ENCODE measurements around the gene SPTLC1. TPM values are rescaled to one million over a fixed set of nuclear protein-coding genes. Genes with fewer than 3 reads are reported as not detected.
"Not testable (repeated sequence)": the region's sequence is repeated elsewhere in the genome, so short reads cannot be mapped to it uniquely, and the experiment has no call there.

SPTLC1 gene
- total and polyA plus RNA-seq, 2 donors, result 52.9 to 111 TPM

- not testable (repeated sequence) for H3K27ac ChIP-seq (ENCODE audit: low read depth); DNase-seq (ENCODE audit: extremely low spot score); H3K4me3 ChIP-seq (ENCODE audit: low read depth, low read length); H3K36me3 ChIP-seq (ENCODE audit: insufficient read depth); H3K4me1 ChIP-seq (ENCODE audit: insufficient read depth)
- 61% methylated on average over 7 of the region's 7 CpGs for WGBS
Observed at GRCh38 chr9:92021785-92022541, 93.2 kb downstream of the SPTLC1 start.

GRCh38 chr9:92019658-92020057, 95.6 kb downstream of the SPTLC1 start:
- no peak overlapping the region for H3K4me3 ChIP-seq (ENCODE audit: low read depth, low read length)
- DNase-seq (ENCODE audit: extremely low spot score), result no peak
- H3K36me3 ChIP-seq (ENCODE audit: insufficient read depth), result no peaks in the 10 kb centered on the region
- no peak overlapping the region for H3K27ac ChIP-seq (ENCODE audit: low read depth)
- 62% methylated on average over 5 of the region's 5 CpGs for WGBS
- H3K4me1 ChIP-seq (ENCODE audit: insufficient read depth), result no peaks in the 10 kb centered on the region

- Histone ChIP-seq H3K27ac (ENCODE audit: low read depth) (no peak overlapping the region), H3K4me3 (ENCODE audit: low read depth, low read length) (no peak overlapping the region), H3K36me3 (ENCODE audit: insufficient read depth) (no peaks in the 10 kb centered on the region), H3K4me1 (ENCODE audit: insufficient read depth) (no peaks in the 10 kb centered on the region)
- 53% methylated on average over 2 of the region's 2 CpGs for WGBS
- DNase-seq (ENCODE audit: extremely low spot score), result no peak
Observed at GRCh38 chr9:92010705-92011536, 104.3 kb downstream of the SPTLC1 start.

- H3K36me3 ChIP-seq (ENCODE audit: insufficient read depth); H3K4me3 ChIP-seq (ENCODE audit: low read depth, low read length); DNase-seq (ENCODE audit: extremely low spot score); H3K4me1 ChIP-seq (ENCODE audit: insufficient read depth); H3K27ac ChIP-seq (ENCODE audit: low read depth): not testable (repeated sequence)
- 69% methylated on average over 8 of the region's 8 CpGs for WGBS
Observed at GRCh38 chr9:92010253-92010652, 105.0 kb downstream of the SPTLC1 start.

- DNase-seq (ENCODE audit: extremely low spot score), result no peak
- WGBS, result 62% methylated on average over 2 of the region's 2 CpGs
- H3K4me1 ChIP-seq (ENCODE audit: insufficient read depth), result no peaks in the 10 kb centered on the region
- no peaks in the 10 kb centered on the region for H3K36me3 ChIP-seq (ENCODE audit: insufficient read depth)
- H3K4me3 ChIP-seq (ENCODE audit: low read depth, low read length), result no peak overlapping the region
- no peak overlapping the region for H3K27ac ChIP-seq (ENCODE audit: low read depth)
Observed at GRCh38 chr9:92008041-92008440, 107.2 kb downstream of the SPTLC1 start.

- WGBS, result 86% methylated on average over 13 of the region's 13 CpGs
- Histone ChIP-seq H3K36me3 (ENCODE audit: insufficient read depth) (no peaks in the 10 kb centered on the region), H3K4me1 (ENCODE audit: insufficient read depth) (no peaks in the 10 kb centered on the region), H3K27ac (ENCODE audit: low read depth) (no peak overlapping the region), H3K4me3 (ENCODE audit: low read depth, low read length) (no peak overlapping the region)
- no peak for DNase-seq (ENCODE audit: extremely low spot score)
Observed at GRCh38 chr9:92004045-92004392, 111.2 kb downstream of the SPTLC1 start.

GRCh38 chr9:92003308-92004044, 111.7 kb downstream of the SPTLC1 start:
- WGBS, result 92% methylated on average over 31 of the region's 31 CpGs
- H3K36me3 ChIP-seq (ENCODE audit: insufficient read depth), result no peaks in the 10 kb centered on the region
- no peak overlapping the region for H3K27ac ChIP-seq (ENCODE audit: low read depth)
- no peaks in the 10 kb centered on the region for H3K4me1 ChIP-seq (ENCODE audit: insufficient read depth)
- no peak for DNase-seq (ENCODE audit: extremely low spot score)
- no peak overlapping the region for H3K4me3 ChIP-seq (ENCODE audit: low read depth, low read length)

GRCh38 chr9:92001948-92002347, 113.3 kb downstream of the SPTLC1 start:
- not testable (repeated sequence) for H3K4me3 ChIP-seq (ENCODE audit: low read depth, low read length); H3K27ac ChIP-seq (ENCODE audit: low read depth); H3K36me3 ChIP-seq (ENCODE audit: insufficient read depth); DNase-seq (ENCODE audit: extremely low spot score); H3K4me1 ChIP-seq (ENCODE audit: insufficient read depth)
- 91% methylated on average over 10 of the region's 10 CpGs for WGBS

- Histone ChIP-seq H3K36me3 (ENCODE audit: insufficient read depth) (no peaks in the 10 kb centered on the region), H3K27ac (ENCODE audit: low read depth) (no peak overlapping the region), H3K4me1 (ENCODE audit: insufficient read depth) (no peaks in the 10 kb centered on the region), H3K4me3 (ENCODE audit: low read depth, low read length) (no peak overlapping the region)
- 41% methylated on average over 6 of the region's 6 CpGs for WGBS
- no peak for DNase-seq (ENCODE audit: extremely low spot score)
Observed at GRCh38 chr9:92001244-92001643, 114.0 kb downstream of the SPTLC1 start.

- Histone ChIP-seq H3K4me1 (ENCODE audit: insufficient read depth) (no peaks in the 10 kb centered on the region), H3K4me3 (ENCODE audit: low read depth, low read length) (no peak overlapping the region), H3K36me3 (ENCODE audit: insufficient read depth) (no peaks in the 10 kb centered on the region), H3K27ac (ENCODE audit: low read depth) (no peak overlapping the region)
- WGBS, result 27% methylated on average over 8 of the region's 8 CpGs
- DNase-seq (ENCODE audit: extremely low spot score), result no peak
Observed at GRCh38 chr9:91995000-91995655, 120.1 kb downstream of the SPTLC1 start.

- WGBS, result 37% methylated on average over 4 of the region's 4 CpGs
- Histone ChIP-seq H3K36me3 (ENCODE audit: insufficient read depth) (no peaks in the 10 kb centered on the region), H3K4me3 (ENCODE audit: low read depth, low read length) (no peak overlapping the region), H3K4me1 (ENCODE audit: insufficient read depth) (no peaks in the 10 kb centered on the region), H3K27ac (ENCODE audit: low read depth) (no peak overlapping the region)
- no peak for DNase-seq (ENCODE audit: extremely low spot score)
Observed at GRCh38 chr9:91994422-91994821, 120.8 kb downstream of the SPTLC1 start.

- Histone ChIP-seq H3K4me3 (ENCODE audit: low read depth, low read length) (no peak overlapping the region), H3K4me1 (ENCODE audit: insufficient read depth) (no peaks in the 10 kb centered on the region), H3K27ac (ENCODE audit: low read depth) (no peak overlapping the region), H3K36me3 (ENCODE audit: insufficient read depth) (no peaks in the 10 kb centered on the region)
- 56% methylated on average over 12 of the region's 12 CpGs for WGBS
- DNase-seq (ENCODE audit: extremely low spot score), result no peak
Observed at GRCh38 chr9:91992461-91993041, 122.7 kb downstream of the SPTLC1 start.

GRCh38 chr9:91991721-91992341, 123.4 kb downstream of the SPTLC1 start:
- H3K27ac ChIP-seq (ENCODE audit: low read depth), result no peak overlapping the region
- WGBS, result 45% methylated on average over 20 of the region's 20 CpGs
- H3K36me3 ChIP-seq (ENCODE audit: insufficient read depth), result no peaks in the 10 kb centered on the region
- no peak for DNase-seq (ENCODE audit: extremely low spot score)
- H3K4me3 ChIP-seq (ENCODE audit: low read depth, low read length), result no peak overlapping the region
- no peaks in the 10 kb centered on the region for H3K4me1 ChIP-seq (ENCODE audit: insufficient read depth)
